ENCODE results near the gene THPO.

The THPO gene

GRCh38 chr3:184328516-184328915 is 49.5 kb downstream of the THPO start:
- DNase-seq, result no peak

DNA sequence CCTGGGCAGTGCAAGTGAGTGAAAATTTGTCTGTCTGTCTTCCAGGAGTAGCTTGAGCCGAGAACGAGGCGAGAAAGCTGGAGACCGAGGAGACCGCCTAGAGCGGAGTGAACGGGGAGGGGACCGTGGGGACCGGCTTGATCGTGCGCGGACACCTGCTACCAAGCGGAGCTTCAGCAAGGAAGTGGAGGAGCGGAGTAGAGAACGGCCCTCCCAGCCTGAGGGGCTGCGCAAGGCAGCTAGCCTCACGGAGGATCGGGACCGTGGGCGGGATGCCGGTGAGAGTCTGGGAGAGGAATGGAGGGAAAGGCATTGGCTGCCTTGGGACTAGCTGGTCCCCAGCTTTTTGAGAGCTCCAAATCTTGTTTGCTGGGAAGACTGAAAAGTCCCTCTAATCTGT is 50.8 kb downstream of the THPO start:
- DNase-seq, result no peak

- no peak for DNase-seq
These were observed 52.2 kb downstream of the THPO start for GRCh38 chr3:184325715-184326369.

DNA sequence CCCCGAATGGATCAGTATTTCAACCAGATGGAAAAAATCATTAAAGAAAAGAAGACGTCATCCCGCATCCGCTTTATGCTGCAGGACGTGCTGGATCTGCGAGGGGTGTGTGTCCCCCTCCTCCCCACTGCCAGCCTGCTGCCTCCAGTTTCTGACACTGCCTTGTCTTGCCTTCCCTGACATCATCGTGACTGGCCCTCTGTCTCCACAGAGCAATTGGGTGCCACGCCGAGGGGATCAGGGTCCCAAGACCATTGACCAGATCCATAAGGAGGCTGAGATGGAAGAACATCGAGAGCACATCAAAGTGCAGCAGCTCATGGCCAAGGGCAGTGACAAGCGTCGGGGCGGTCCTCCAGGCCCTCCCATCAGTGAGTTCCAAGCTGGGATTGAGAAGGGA is 52.7 kb downstream of the THPO start:
- no peak for DNase-seq

DNA sequence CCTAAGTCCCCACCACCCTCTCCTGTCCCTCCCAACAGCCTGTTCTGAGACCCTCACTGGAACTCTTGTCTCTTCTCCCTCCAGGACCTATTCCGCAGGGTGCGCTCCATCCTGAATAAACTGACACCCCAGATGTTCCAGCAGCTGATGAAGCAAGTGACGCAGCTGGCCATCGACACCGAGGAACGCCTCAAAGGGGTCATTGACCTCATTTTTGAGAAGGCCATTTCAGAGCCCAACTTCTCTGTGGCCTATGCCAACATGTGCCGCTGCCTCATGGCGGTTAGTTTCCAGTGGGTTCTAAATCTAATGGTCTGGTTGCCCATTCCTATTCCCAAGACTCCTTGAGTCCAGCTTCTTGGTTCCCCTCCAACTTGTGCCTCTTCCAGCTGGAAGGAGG is 54.3 kb downstream of the THPO start:
- DNase-seq, result no peak

GRCh38 chr3:184322731-184323487 is 55.1 kb downstream of the THPO start:
- no peak for DNase-seq
